ENCODE measurements around the gene PRDM5. TPM values are rescaled to one million over a fixed set of nuclear protein-coding genes. Genes with fewer than 3 reads are reported as not detected.

The PRDM5 gene
- total RNA-seq, 1 experiment from 2014 or later: 5.1 TPM

- no peak overlapping the region for H3K4me2 ChIP-seq (ENCODE audit: low read length)
- H3K9me3 ChIP-seq (ENCODE audit: control insufficient read depth in 1 of 2, insufficient read depth in 1 of 2, low read depth in 1 of 2, low read length in 2 of 2): peaks cover 0 to 3% of the 10 kb centered on the region in 2 experiments; a peak in 1 of 4 replicates
- no peaks in the 10 kb centered on the region for H3K79me2 ChIP-seq (ENCODE audit: insufficient read depth, low read length)
- RAD21 ChIA-PET (ENCODE audit: low non-redundant PET in 1 of 2, low total read pairs in 2 of 2, uncharacterized antibody in 2 of 2, unreplicated experiment in 2 of 2): no interaction called here
- intact Hi-C loops (cut with micrococcal nuclease): no loop called here
- no peaks in the 10 kb centered on the region for H3K36me3 ChIP-seq (ENCODE audit: control insufficient read depth in 1 of 2, insufficient read depth in 2 of 2, low read length in 2 of 2)
- H4K20me1 ChIP-seq (ENCODE audit: insufficient read depth): no peaks in the 10 kb centered on the region
- H3K9me2 ChIP-seq (ENCODE audit: insufficient read depth): no peaks in the 10 kb centered on the region
- ATAC-seq (no peak), DNase-seq (ENCODE audit: low read depth, low spot score) (no peak)
- no peaks in the 10 kb centered on the region for H3K4me1 ChIP-seq (ENCODE audit: control insufficient read depth in 1 of 2, insufficient read depth in 2 of 2, low read length in 2 of 2)
- POLR2A ChIA-PET: no interaction called here
- H3K4me3 ChIP-seq (replicated peaks in 1 of 2; ENCODE audit: low read depth in 1 of 2, low read length in 2 of 2): no peak overlapping the region
- no peak overlapping the region for H3K27ac ChIP-seq (ENCODE audit: low read depth, low read length)
- H3K27me3 ChIP-seq (ENCODE audit: insufficient read depth, low read length): no peaks in the 10 kb centered on the region
- TF ChIP-seq ATF3 (IDR thresholded peaks at IDR 0.05) (no peak), JUND (IDR thresholded peaks at IDR 0.05) (no peak), SRF (IDR thresholded peaks at IDR 0.05; ENCODE audit: low read depth) (no peak), ZNF274 (IDR thresholded peaks at IDR 0.05; ENCODE audit: low read depth, low read length) (no peak), EZH2phosphoT487 (IDR thresholded peaks at IDR 0.05; ENCODE audit: borderline replicate concordance) (no peak), SP1 (IDR thresholded peaks at IDR 0.05; ENCODE audit: low read depth) (no peak), YY1 (IDR thresholded peaks at IDR 0.05; ENCODE audit: extremely low read depth, insufficient replicate concordance, low read depth, low read length) (no peak), POLR2A (IDR thresholded peaks at IDR 0.05; ENCODE audit: borderline replicate concordance, extremely low read depth, insufficient read depth, insufficient read length) (no peak), EGR1 (IDR thresholded peaks at IDR 0.05; ENCODE audit: low read depth) (no peak), POLR2AphosphoS5 (IDR thresholded peaks at IDR 0.05; ENCODE audit: low read depth, low read length) (no peak)
- TF ChIP-seq, protein P1, sequence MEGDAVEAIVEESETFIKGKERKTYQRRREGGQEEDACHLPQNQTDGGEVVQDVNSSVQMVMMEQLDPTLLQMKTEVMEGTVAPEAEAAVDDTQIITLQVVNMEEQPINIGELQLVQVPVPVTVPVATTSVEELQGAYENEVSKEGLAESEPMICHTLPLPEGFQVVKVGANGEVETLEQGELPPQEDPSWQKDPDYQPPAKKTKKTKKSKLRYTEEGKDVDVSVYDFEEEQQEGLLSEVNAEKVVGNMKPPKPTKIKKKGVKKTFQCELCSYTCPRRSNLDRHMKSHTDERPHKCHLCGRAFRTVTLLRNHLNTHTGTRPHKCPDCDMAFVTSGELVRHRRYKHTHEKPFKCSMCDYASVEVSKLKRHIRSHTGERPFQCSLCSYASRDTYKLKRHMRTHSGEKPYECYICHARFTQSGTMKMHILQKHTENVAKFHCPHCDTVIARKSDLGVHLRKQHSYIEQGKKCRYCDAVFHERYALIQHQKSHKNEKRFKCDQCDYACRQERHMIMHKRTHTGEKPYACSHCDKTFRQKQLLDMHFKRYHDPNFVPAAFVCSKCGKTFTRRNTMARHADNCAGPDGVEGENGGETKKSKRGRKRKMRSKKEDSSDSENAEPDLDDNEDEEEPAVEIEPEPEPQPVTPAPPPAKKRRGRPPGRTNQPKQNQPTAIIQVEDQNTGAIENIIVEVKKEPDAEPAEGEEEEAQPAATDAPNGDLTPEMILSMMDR (IDR thresholded peaks at IDR 0.05 in 2 of 3, conservative IDR thresholded peaks at IDR 0.05 in 1 of 3; ENCODE audit: borderline replicate concordance in 1 of 3, insufficient read depth in 1 of 3, low read depth in 2 of 3, low read length in 2 of 3): no peak
- H3K9ac ChIP-seq (ENCODE audit: low read length): no peak overlapping the region
- CTCF ChIA-PET: no interaction called here
- no TSS peak for BruUV-seq (replicated peaks)
- no peak overlapping the region for H2AFZ ChIP-seq (ENCODE audit: low read depth, low read length, poor library complexity, severe bottlenecking)
Measured at GRCh38 chr4:120808475-120809141, 113.9 kb downstream of the PRDM5 start.
